ENCODE results near the gene ABCD3.

- no peak for TF ChIP-seq CTCF (conservative IDR thresholded peaks at IDR 0.05 in 1 of 2, IDR thresholded peaks at IDR 0.05 in 1 of 2; ENCODE audit: low read depth in 1 of 2, low read length in 2 of 2)
- TF ChIP-seq EZH2 (IDR thresholded peaks at IDR 0.05; ENCODE audit: low read length, missing control alignments), result no peak
Observed at GRCh38 chr1:94490556-94490955, 72.4 kb downstream of the ABCD3 start.

All from fibroblast of lung (primary cell).